NCI-H2227 (cell line): ENCODE results near the gene TTC28.
"Not testable (repeated sequence)": the region's sequence is repeated elsewhere in the genome, so short reads cannot be mapped to it uniquely, and the experiment has no call there.

ENCODE experiments used
- DNase-seq: peaks from one replicate; lab custom pipeline; 2025; ENCODE audit not compliant: unreplicated experiment; lab: John Stamatoyannopoulos, UW

TTC28 gene

GRCh38 chr22:28366856-28367255, 312.8 kb downstream of the TTC28 start:
- no peak for DNase-seq

DNA sequence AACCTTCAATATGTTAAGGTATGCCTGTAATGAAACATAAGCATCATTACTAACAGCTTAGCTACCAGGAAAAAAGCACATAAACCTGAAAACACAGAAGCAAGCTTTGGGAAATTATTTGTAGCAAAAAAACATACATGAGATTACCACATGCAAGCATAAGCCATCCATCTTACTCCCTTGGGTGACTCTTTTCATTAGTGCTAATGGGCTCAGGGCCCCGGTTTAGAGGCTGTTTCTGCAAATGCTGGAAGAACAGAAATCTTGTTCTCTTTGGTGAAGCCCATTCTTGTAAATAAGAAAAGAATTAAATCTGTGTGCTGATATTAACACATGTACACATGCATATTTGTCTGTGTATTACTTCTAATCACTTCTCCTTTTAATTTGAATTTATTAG, 314.3 kb downstream of the TTC28 start:
- DNase-seq, result no peak

DNA sequence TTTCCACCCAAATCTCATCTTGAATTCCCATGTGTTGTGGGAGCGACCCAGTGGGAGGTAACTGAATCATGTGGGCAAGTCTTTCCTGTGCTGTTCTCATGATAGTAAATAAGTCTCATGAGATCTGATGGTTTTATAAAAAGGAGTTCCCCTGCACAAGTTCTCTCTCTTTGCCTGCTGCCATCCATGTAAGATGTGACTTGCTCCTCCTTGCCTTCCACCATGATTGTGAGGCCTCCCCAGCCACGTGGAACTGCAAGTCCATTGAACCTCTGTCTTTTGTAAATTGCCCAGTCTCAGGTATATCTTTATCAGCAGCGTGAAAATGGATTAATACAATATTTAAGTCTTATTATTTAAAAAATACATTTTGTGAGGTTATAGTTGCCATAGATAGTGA, 315.5 kb downstream of the TTC28 start:
- not testable (repeated sequence) for DNase-seq

DNA sequence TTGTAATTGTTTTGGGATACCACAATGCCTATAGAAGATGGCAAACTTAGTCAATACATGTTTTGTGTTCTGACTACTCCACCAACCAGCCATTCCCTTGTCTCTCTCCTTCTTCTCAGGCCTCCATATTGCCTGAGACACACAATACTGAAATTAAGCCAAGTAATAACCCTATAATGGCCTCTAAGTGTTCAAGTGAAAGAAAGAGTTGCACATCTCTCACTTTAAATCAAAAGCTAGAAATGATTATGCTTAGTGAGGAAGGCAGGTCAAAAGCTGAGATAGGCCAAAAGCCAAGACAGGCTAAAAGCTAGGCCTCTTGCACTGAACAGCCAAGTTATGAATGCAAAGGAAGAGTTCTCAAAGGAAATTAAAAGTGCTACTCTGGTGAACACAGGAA, 318.7 kb downstream of the TTC28 start:
- no peak for DNase-seq

GRCh38 chr22:28358312-28358711, 321.3 kb downstream of the TTC28 start:
- no peak for DNase-seq

- DNase-seq, result no peak
Measured at GRCh38 chr22:28357193-28357592, 322.4 kb downstream of the TTC28 start.

- DNase-seq, result no peak
Measured at GRCh38 chr22:28351476-28351875, 328.2 kb downstream of the TTC28 start.

GRCh38 chr22:28348613-28349609, 330.7 kb downstream of the TTC28 start:
- peak; percentile 61 for DNase-seq

DNA sequence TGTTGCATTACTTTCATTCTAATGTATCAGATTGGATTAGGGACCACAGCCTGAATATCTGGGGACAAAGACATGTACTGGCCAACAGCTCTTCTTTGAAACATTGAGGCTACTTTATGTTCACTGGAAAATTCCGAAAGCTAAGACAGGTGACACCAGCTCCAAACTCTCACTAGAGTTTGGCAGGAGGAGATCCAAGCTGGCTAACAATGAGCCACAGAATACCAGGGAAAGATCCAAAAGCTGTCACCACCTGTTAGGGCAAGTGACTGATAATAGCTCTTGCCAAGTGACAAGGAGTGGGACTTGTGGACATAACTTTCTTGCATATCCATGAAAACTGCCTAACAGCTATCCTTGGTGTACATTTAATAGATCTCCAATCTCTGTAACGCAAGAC, 333.3 kb downstream of the TTC28 start:
- no peak for DNase-seq

- DNase-seq, result no peak
Measured at GRCh38 chr22:28344918-28345703, 334.5 kb downstream of the TTC28 start.

GRCh38 chr22:28341001-28341400, 338.6 kb downstream of the TTC28 start:
- no peak for DNase-seq

DNA sequence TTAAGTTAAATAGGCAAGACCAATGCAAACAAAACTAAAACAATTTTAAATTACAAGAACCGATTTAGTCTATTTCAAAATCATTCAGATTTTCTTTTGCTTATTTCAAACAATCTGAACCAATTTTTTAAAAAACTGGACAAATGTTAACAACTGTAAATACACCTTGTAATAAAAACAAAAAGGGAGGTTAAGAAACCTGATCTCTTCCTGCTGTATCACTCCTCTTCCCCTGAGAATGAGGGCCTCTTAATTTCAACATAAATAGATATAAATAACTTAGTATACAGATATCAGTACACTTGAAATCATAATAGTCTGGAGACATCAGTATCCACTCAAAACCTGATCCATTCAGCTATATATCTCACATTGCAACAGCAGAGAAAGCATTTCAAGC, 346.6 kb downstream of the TTC28 start:
- no peak for DNase-seq

DNA sequence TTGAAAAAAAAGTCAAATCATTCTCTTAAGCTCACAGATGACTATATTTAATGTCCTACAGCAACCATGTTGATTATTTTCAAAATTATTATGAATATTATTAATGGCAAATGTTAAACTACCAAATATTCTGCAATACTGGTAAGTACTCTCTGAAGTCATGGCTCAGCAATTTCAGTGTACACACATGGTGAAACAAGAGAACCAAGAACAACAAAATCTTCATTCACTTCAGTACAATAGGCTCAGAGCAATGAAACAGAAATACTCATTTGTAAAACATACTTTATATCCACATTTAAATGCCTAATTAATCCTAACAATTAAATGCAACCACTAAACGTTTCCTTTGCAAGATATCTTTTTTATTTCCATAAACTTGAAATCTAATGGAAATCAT, 347.2 kb downstream of the TTC28 start:
- no peak for DNase-seq

GRCh38 chr22:28331695-28332094, 347.9 kb downstream of the TTC28 start:
- DNase-seq, result no peak

GRCh38 chr22:28329186-28330073, 350.2 kb downstream of the TTC28 start:
- DNase-seq, result no peak

DNA sequence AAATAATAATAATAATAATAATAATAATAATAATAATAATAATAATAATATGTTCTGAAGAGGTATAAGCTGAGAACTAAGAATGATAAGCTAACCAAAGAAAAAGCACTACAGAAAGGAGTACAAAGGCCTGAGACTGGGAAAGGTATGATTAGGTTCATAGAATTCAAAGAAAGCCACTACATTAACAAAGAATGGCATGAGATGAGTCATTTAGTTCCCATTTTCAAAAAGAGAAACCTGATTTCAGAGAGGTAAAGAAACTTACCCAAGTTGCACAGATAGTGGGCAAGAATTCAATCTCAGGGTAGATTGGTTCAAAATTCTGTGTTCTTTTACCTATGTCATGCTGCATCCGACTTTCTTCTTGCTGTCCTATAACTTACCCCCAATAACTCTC, 350.9 kb downstream of the TTC28 start:
- no peak for DNase-seq

DNA sequence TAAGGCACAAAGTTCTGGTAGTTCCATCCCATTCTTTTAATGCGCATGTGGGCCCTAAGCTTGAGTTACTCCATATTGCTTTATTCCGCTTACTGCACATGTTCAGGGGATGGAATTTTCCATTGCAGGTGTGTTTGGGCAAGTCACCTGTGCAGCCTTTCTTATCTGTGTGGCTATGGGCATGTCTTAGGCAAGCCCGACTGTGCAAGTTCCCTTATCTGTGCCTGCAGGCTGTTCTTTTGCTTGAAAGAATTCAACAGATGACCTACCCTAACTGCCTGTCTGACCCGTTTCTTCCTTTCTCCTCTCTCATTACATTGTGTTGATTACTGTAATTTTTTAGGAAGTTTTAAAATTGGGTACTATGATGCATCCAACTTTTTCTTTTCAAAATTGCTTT, 363.6 kb downstream of the TTC28 start:
- no peak for DNase-seq

GRCh38 chr22:28314959-28315358, 364.7 kb downstream of the TTC28 start:
- DNase-seq, result no peak

GRCh38 chr22:28310299-28310698, 369.3 kb downstream of the TTC28 start:
- DNase-seq, result no peak

DNA sequence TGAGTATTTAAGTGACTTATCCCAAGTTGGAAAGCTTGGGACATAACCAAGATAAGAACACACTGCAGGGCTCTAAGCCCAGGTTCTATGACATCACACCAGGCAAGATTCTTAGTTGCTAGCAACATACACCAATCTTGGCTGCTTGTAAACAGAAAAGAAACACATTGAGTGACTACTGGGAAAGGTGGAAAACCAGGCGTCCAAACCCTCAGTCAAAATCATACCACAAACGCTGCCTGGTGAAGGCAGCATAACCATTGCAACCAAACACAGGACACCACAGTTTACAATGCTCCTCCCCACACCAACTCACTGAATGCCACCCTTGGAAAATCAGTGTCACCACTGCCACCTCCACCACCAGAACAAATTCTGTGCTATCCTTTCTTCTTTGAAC, 379.9 kb downstream of the TTC28 start:
- DNase-seq, result no peak

DNA sequence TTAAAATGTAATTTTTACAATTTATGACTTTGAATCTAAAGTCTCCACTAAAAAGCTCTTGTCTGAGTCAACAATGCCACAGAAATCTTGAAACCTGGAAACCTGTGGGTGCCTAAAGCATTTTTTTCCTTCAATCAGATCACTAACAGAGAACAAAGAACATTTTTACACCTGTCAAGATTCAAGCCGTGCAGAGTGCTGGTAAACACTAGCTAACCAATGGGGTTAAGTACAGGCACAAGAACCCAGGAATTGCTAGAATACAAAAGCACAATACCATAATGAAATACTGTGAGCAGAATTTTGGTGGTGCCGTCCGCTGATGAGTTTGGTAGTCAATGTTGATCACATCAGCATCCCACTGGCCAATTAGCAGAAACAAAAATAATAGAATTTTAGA, 380.3 kb downstream of the TTC28 start:
- DNase-seq, result no peak
